SK-N-SH (cell line): ENCODE results near the gene GSTA4.

Experiments used
- CHD2 ChIP-seq: fragments of 150-350 bp; IDR thresholded peaks from 2 replicates; pipeline ENCODE4 v1.6.1; 2018; ENCODE audit warnings: low read length; ENCODE audit not compliant: partially characterized antibody
- FOXJ3 ChIP-seq: sonication (generic); formaldehyde crosslinking; IDR thresholded peaks from 2 replicates; pipeline ENCODE4 v1.5.1; 2020; ENCODE audit warnings: mild to moderate bottlenecking, missing genetic modification reagents
- GATA2 ChIP-seq: sonication (generic); formaldehyde crosslinking; IDR thresholded peaks from 2 replicates; pipeline ENCODE4 v1.5.0; 2020; ENCODE audit warnings: mild to moderate bottlenecking, missing genetic modification reagents
- JUND ChIP-seq: IDR thresholded peaks from 2 replicates; pipeline ENCODE4 v1.4.0; 2012
- MXI1 ChIP-seq: IDR thresholded peaks from 2 replicates; pipeline ENCODE4 v1.6.1; 2012; ENCODE audit warnings: mild to moderate bottlenecking, low read depth, low read length, improper control_type of control experiment
- RAD21 ChIP-seq: IDR thresholded peaks from 2 replicates; pipeline ENCODE4 v1.6.1; 2012; ENCODE audit warnings: mild to moderate bottlenecking, low read length
- RCOR1 ChIP-seq: fragments of 150-350 bp; IDR thresholded peaks from 2 replicates; pipeline ENCODE4 v1.6.1; 2017; ENCODE audit warnings: antibody characterized with exemption, low read length
- RXRA ChIP-seq: IDR thresholded peaks from 2 replicates; pipeline ENCODE4 v1.4.0; 2012; ENCODE audit warnings: low read depth, mild to moderate bottlenecking, borderline replicate concordance
- SIN3A ChIP-seq: IDR thresholded peaks from 2 replicates; pipeline ENCODE4 v1.6.1; 2012; ENCODE audit warnings: low read depth, mild to moderate bottlenecking, low read length, moderate library complexity, borderline replicate concordance
- TAF1 ChIP-seq: IDR thresholded peaks from 2 replicates; pipeline ENCODE4 v1.6.1; 2012; ENCODE audit warnings: low read depth, mild to moderate bottlenecking, low read length, moderate library complexity, borderline replicate concordance
- TF ChIP-seq, protein P1 (sequence below): IDR thresholded peaks from 2 replicates; pipeline ENCODE4 v1.6.1; 2012; ENCODE audit warnings: mild to moderate bottlenecking, low read depth, low read length, moderate library complexity
- TF ChIP-seq, protein P2 (sequence below): fragments of 150-350 bp; IDR thresholded peaks from 2 replicates; pipeline ENCODE4 v1.6.1; 2017; ENCODE audit warnings: antibody characterized with exemption, low read length, low read depth, borderline replicate concordance
- TF ChIP-seq, protein P3 (sequence below): fragments of 200-600 bp; sonication (generic); IDR thresholded peaks from 2 replicates; pipeline ENCODE4 v1.6.1; 2017; ENCODE audit warnings: antibody characterized with exemption, mild to moderate bottlenecking, moderate library complexity

DNA sequence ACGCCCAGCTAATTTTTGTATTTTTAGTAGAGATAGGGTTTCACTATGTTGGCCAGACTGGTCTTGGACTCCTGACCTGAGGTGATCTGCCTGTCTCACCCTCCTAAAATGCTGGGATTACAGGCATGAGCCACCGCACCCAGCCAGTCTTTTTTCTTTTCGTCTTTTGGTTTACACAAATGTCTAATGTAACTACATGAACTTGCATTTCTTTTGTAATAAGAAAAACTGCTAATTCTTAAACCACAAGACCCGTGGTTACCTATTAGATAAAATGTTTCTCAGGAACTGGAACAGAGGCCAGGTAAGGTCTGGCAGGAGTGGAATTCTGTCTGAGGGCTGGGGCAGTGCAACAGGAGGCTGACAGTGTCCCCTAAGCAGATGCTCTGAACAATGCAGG lies 52.9 kb downstream of the GSTA4 start:
- TF ChIP-seq, protein P1, sequence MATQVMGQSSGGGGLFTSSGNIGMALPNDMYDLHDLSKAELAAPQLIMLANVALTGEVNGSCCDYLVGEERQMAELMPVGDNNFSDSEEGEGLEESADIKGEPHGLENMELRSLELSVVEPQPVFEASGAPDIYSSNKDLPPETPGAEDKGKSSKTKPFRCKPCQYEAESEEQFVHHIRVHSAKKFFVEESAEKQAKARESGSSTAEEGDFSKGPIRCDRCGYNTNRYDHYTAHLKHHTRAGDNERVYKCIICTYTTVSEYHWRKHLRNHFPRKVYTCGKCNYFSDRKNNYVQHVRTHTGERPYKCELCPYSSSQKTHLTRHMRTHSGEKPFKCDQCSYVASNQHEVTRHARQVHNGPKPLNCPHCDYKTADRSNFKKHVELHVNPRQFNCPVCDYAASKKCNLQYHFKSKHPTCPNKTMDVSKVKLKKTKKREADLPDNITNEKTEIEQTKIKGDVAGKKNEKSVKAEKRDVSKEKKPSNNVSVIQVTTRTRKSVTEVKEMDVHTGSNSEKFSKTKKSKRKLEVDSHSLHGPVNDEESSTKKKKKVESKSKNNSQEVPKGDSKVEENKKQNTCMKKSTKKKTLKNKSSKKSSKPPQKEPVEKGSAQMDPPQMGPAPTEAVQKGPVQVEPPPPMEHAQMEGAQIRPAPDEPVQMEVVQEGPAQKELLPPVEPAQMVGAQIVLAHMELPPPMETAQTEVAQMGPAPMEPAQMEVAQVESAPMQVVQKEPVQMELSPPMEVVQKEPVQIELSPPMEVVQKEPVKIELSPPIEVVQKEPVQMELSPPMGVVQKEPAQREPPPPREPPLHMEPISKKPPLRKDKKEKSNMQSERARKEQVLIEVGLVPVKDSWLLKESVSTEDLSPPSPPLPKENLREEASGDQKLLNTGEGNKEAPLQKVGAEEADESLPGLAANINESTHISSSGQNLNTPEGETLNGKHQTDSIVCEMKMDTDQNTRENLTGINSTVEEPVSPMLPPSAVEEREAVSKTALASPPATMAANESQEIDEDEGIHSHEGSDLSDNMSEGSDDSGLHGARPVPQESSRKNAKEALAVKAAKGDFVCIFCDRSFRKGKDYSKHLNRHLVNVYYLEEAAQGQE, result no peak
- TF ChIP-seq, protein P2, sequence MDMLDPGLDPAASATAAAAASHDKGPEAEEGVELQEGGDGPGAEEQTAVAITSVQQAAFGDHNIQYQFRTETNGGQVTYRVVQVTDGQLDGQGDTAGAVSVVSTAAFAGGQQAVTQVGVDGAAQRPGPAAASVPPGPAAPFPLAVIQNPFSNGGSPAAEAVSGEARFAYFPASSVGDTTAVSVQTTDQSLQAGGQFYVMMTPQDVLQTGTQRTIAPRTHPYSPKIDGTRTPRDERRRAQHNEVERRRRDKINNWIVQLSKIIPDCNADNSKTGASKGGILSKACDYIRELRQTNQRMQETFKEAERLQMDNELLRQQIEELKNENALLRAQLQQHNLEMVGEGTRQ, result no peak
- TF ChIP-seq, protein P3, sequence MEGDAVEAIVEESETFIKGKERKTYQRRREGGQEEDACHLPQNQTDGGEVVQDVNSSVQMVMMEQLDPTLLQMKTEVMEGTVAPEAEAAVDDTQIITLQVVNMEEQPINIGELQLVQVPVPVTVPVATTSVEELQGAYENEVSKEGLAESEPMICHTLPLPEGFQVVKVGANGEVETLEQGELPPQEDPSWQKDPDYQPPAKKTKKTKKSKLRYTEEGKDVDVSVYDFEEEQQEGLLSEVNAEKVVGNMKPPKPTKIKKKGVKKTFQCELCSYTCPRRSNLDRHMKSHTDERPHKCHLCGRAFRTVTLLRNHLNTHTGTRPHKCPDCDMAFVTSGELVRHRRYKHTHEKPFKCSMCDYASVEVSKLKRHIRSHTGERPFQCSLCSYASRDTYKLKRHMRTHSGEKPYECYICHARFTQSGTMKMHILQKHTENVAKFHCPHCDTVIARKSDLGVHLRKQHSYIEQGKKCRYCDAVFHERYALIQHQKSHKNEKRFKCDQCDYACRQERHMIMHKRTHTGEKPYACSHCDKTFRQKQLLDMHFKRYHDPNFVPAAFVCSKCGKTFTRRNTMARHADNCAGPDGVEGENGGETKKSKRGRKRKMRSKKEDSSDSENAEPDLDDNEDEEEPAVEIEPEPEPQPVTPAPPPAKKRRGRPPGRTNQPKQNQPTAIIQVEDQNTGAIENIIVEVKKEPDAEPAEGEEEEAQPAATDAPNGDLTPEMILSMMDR, result no peak
- TF ChIP-seq GATA2 (CRISPR knock-in tag), result no peak
- TF ChIP-seq FOXJ3 (CRISPR knock-in tag), result no peak
- TF ChIP-seq CHD2, result no peak
- no peak for TF ChIP-seq RCOR1
- TF ChIP-seq SIN3A, result no peak
- no peak for TF ChIP-seq MXI1
- no peak for TF ChIP-seq JUND
- TF ChIP-seq TAF1, result no peak
- TF ChIP-seq RAD21, result no peak
- no peak for TF ChIP-seq RXRA
